Progenitor cell of endocrine pancreas (in vitro differentiated cells): Measurements from ENCODE around the gene MRPL14. TPM values are rescaled to one million over a fixed set of nuclear protein-coding genes. Genes with fewer than 3 reads are reported as not detected.

Experiments used
- DNase-seq: peaks from one replicate; pipeline ENCODE4 v3.0.0; 2021; ENCODE audit warnings: low spot score; ENCODE audit not compliant: unreplicated experiment
- H3K27ac Mint-ChIP-seq: 2 replicates; pipeline ENCODE4 v1.8.0; 2021; ENCODE audit warnings: mild to moderate bottlenecking, moderate library complexity, mixed read lengths
- H3K27me3 Mint-ChIP-seq: 2 replicates; pipeline ENCODE4 v1.8.0; 2021; ENCODE audit warnings: mixed read lengths
- H3K36me3 Mint-ChIP-seq: 2 replicates; pipeline ENCODE4 v1.8.0; 2022; ENCODE audit warnings: mixed read lengths; ENCODE audit not compliant: insufficient read depth
- H3K4me1 Mint-ChIP-seq: 2 replicates; pipeline ENCODE4 v1.8.0; 2021; ENCODE audit warnings: low read depth, mixed read lengths
- H3K4me3 Mint-ChIP-seq: 2 replicates; pipeline ENCODE4 v1.8.0; 2021; ENCODE audit warnings: low read depth, mild to moderate bottlenecking, moderate library complexity, mixed read lengths
- H3K9me3 Mint-ChIP-seq: 2 replicates; pipeline ENCODE4 v1.8.0; 2021; ENCODE audit warnings: low read depth, mixed read lengths
- CTCF ChIP-seq: fragments of 200-600 bp; sonication (generic); IDR thresholded peaks from one replicate; pipeline ENCODE4 v1.5.0; 2021; ENCODE audit warnings: antibody characterized with exemption, mild to moderate bottlenecking; ENCODE audit not compliant: unreplicated experiment
- total RNA-seq: library from RNA; stranded (reverse); gene quantifications from 2 replicates; pipeline ENCODE4 v1.2.1, GENCODE V29; 2021

The MRPL14 gene
- total RNA-seq, 1 donor from 2014 or later, result 51.1 TPM

GRCh38 chr6:44120692-44121443 is 6.4 kb downstream of the MRPL14 start:
- Mint-ChIP-seq H3K36me3 (peaks cover 5% of the 10 kb centered on the region), H3K27ac (peak overlapping the region; percentile 84), H3K4me1 (peaks cover 56% of the 10 kb centered on the region), H3K27me3 (no peaks in the 10 kb centered on the region), H3K9me3 (no peaks in the 10 kb centered on the region), H3K4me3 (no peak overlapping the region)
- DNase-seq, result no peak
- TF ChIP-seq CTCF, result no peak

GRCh38 chr6:44119704-44120262 is 7.5 kb downstream of the MRPL14 start:
- Mint-ChIP-seq H3K9me3 (no peaks in the 10 kb centered on the region), H3K36me3 (peaks cover 3% of the 10 kb centered on the region), H3K4me3 (no peak overlapping the region), H3K4me1 (peaks cover 57% of the 10 kb centered on the region), H3K27ac (no peak overlapping the region), H3K27me3 (no peaks in the 10 kb centered on the region)
- DNase-seq, result no peak
- TF ChIP-seq CTCF, result no peak

- Mint-ChIP-seq H3K27me3 (no peaks in the 10 kb centered on the region), H3K4me1 (peaks cover 40% of the 10 kb centered on the region), H3K36me3 (peaks cover 7% of the 10 kb centered on the region), H3K9me3 (no peaks in the 10 kb centered on the region), H3K27ac (peak overlapping the region; percentile 90), H3K4me3 (no peak overlapping the region)
- no peak for TF ChIP-seq CTCF
- DNase-seq, result no peak
Observed at GRCh38 chr6:44117397-44118128, 9.7 kb downstream of the MRPL14 start.

GRCh38 chr6:44116641-44117382 is 10.4 kb downstream of the MRPL14 start:
- DNase-seq, result no peak
- Mint-ChIP-seq H3K27me3 (no peaks in the 10 kb centered on the region), H3K27ac (peak overlapping the region; percentile 92), H3K4me3 (no peak overlapping the region), H3K36me3 (peaks cover 10% of the 10 kb centered on the region), H3K4me1 (peaks cover 44% of the 10 kb centered on the region), H3K9me3 (no peaks in the 10 kb centered on the region)
- no peak for TF ChIP-seq CTCF

GRCh38 chr6:44115866-44116265 is 11.4 kb downstream of the MRPL14 start:
- no peak overlapping the region for H3K4me3 Mint-ChIP-seq
- H3K36me3 Mint-ChIP-seq, result peaks cover 18% of the 10 kb centered on the region
- no peaks in the 10 kb centered on the region for H3K9me3 Mint-ChIP-seq
- peak overlapping the region; percentile 92 for H3K27ac Mint-ChIP-seq
- peaks cover 49% of the 10 kb centered on the region for H3K4me1 Mint-ChIP-seq
- no peak for TF ChIP-seq CTCF
- no peak for DNase-seq
- no peaks in the 10 kb centered on the region for H3K27me3 Mint-ChIP-seq
